OCI-M1 (cell line): ENCODE data around the gene WDR83.
"Not testable (repeated sequence)": the region's sequence is repeated elsewhere in the genome, so short reads cannot be mapped to it uniquely, and the experiment has no call there.

ENCODE experiments used
- DNase-seq: peaks from one replicate; lab custom pipeline; 2025; lab: John Stamatoyannopoulos, UW

WDR83 gene

GRCh38 chr19:12687496-12688196, 21.0 kb downstream of the WDR83 start, which contains the start of gene GNG14:
TSS of gene GNG14 (plus strand) at chr19:12687998. CDS start at chr19:12688049, 51 bp downstream.
- DNase-seq: no peak

- no peak for DNase-seq
These were observed 22.4 kb downstream of the WDR83 start for GRCh38 chr19:12689012-12689411.

GRCh38 chr19:12689581-12690216, 23.1 kb downstream of the WDR83 start:
- DNase-seq: no peak

- no peak for DNase-seq
These were observed 26.4 kb downstream of the WDR83 start for GRCh38 chr19:12692960-12693359.

- no peak for DNase-seq
These were observed 28.0 kb downstream of the WDR83 start for GRCh38 chr19:12694641-12695040.

GRCh38 chr19:12695096-12695495, 28.5 kb downstream of the WDR83 start:
- no peak for DNase-seq

GRCh38 chr19:12695514-12695913, 28.9 kb downstream of the WDR83 start:
- no peak for DNase-seq

- no peak for DNase-seq
These were observed 29.4 kb downstream of the WDR83 start for GRCh38 chr19:12695997-12696365.

- DNase-seq: peak; percentile 96
These were observed 30.0 kb downstream of the WDR83 start, which contains the start of gene FBXW9 for GRCh38 chr19:12696366-12697335. TSS of gene FBXW9 (minus strand) at chr19:12696631. CDS start at chr19:12696581, 50 bp downstream.

GRCh38 chr19:12697425-12697824, 30.8 kb downstream of the WDR83 start:
- not testable (repeated sequence) for DNase-seq

GRCh38 chr19:12698138-12698537, 31.5 kb downstream of the WDR83 start:
- DNase-seq: no peak

GRCh38 chr19:12701596-12702282, 35.1 kb downstream of the WDR83 start:
- DNase-seq: no peak

- DNase-seq: no peak
These were observed 36.4 kb downstream of the WDR83 start for GRCh38 chr19:12703046-12703445.

- no peak for DNase-seq
These were observed 38.6 kb downstream of the WDR83 start for GRCh38 chr19:12705169-12705568.

- no peak for DNase-seq
These were observed 39.2 kb downstream of the WDR83 start for GRCh38 chr19:12705654-12706331.

- no peak for DNase-seq
These were observed 39.7 kb downstream of the WDR83 start for GRCh38 chr19:12706332-12706718.

GRCh38 chr19:12708641-12709040, 42.0 kb downstream of the WDR83 start:
- no peak for DNase-seq

- no peak for DNase-seq
These were observed 44.6 kb downstream of the WDR83 start for GRCh38 chr19:12711187-12711586.

GRCh38 chr19:12712077-12712476, 45.5 kb downstream of the WDR83 start:
- not testable (repeated sequence) for DNase-seq

GRCh38 chr19:12713304-12713703, 46.7 kb downstream of the WDR83 start:
- not testable (repeated sequence) for DNase-seq

GRCh38 chr19:12715102-12715501, 48.5 kb downstream of the WDR83 start:
- DNase-seq: no peak
